HG02938 (cell line): ENCODE results near the gene CLRN3.

ENCODE experiments used
- ATAC-seq: cut with Tn5 transposase; IDR thresholded peaks from one replicate; pipeline ENCODE4 v1.9.1; 2021; ENCODE audit warnings: mild to moderate bottlenecking, moderate library complexity; ENCODE audit not compliant: unreplicated experiment

Gene CLRN3

DNA sequence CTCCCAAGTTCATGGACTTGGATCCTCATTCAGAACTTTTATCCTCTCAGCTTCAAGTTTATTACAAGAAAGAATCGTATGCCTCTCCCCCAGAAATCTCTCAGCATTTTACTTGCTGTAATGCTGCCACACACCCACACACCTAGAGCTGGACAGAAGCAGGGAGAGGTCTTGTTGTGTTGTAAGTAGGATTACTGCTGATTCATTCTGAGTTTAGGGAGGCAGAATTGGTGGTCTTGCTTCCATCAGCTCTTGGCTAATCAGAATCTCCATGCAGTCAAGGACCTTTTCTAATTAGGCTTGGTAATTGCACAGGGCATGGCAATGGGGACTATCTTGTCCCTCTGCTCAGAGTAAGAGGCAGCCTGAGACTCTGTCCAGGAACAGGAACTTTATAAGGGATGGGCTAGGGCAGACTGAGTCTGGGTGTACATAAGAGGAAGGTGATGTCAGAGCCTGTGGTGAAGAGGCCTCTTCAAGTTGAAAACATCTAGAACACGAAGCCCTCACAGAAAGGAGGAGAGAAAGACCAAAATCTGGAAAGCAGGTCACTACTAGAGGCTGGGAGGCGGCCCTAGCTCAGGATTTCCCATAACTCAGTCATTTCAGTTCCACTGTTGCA is 7.1 kb upstream of the CLRN3 start:
- no peak for ATAC-seq

DNA sequence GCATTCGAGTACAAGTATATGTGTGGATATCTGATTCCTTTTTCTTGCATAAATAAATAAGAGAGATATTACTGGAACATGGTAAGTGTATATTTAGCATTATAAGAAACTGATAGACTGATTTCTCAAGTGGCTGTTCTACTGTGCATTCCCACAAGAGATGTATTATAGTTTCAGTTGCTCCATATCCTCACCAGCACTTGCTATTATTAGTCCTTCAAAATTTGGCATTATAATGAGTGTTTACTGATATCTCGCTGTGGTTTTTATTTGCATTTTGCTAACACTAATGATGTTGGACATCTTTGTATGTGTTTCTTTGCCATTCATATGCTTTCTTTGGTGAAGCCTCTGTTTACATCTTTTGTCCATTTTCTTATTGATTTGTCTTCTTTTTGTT is 4.4 kb upstream of the CLRN3 start:
- no peak for ATAC-seq

DNA sequence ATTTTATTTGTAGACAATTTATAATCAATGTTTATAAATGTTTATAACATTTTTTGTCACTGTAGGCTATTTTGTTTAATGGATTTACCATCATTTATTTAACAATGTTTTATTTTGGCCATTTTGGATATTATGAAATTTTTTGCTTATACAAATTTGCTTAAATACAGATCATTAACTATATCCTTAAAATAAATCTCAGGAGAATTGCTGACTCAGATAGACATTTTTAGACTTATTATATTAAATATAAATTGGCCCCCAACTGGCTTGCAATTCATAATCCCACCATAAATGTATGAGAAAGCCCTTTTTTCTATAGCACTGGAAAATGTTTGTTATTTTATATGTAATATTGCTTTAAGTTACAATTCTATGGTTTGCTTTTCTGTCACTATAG is 3.8 kb upstream of the CLRN3 start:
- no peak for ATAC-seq

DNA sequence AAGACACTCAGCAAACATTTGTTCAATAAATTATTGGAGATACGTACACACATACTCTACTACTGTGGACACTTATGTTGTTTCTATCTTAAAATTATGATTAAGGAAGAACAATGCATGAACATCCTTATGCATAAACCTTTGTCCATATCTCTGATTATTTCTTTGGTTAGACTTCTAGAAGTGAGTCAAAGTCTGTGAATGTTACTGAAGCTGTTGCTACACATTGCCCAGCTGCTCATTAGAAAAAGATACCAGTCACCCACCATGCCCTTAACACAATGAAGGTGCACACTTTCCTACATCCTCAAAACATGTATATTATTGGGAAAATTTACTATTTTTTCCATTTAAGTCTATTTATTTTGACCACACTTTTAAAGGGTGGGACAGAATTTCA is 1.4 kb upstream of the CLRN3 start:
- no peak for ATAC-seq

DNA sequence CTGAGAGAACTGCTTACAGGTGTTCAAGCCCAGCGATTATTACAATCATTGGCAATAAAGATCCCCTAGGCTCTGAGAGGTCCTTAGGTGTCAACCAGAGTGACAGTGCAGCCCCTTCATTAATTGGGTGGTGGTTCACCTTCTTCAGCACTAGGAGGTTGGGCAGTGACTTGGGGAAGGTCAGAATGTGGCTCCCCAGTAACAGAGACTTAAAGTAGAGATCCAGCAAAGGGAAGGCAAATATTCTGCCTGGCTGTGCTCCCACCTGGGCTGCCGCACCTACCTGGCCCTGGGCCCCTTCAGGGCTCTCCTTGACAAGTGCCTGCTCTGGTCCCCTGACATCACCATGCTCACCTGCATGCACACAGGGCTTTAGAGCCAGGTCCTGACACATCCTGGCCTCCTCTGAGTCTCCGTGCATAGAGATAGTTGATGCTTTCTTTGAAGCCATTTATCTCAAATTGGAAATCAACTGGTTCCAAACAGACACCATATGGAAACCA is 1.9 kb downstream of the CLRN3 start:
- no peak for ATAC-seq

DNA sequence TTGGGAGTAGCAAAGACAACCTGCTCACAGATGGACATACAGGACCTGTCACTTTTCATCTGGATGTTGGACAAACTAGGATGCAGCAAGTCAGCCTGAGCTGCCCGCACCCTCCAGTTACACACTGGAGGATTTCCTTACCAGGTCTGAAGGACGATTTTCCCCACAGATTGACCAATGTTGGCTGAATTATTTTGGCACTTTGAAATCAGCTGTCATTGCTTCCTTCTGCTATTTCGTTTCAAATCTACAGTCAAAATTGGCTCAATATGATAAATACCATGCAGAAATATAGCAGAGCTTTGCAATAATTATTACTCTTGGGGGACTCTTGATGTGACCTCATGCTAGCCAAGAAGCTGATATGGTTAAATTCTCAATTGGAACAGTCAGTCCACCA is 2.5 kb downstream of the CLRN3 start:
- ATAC-seq = no peak

DNA sequence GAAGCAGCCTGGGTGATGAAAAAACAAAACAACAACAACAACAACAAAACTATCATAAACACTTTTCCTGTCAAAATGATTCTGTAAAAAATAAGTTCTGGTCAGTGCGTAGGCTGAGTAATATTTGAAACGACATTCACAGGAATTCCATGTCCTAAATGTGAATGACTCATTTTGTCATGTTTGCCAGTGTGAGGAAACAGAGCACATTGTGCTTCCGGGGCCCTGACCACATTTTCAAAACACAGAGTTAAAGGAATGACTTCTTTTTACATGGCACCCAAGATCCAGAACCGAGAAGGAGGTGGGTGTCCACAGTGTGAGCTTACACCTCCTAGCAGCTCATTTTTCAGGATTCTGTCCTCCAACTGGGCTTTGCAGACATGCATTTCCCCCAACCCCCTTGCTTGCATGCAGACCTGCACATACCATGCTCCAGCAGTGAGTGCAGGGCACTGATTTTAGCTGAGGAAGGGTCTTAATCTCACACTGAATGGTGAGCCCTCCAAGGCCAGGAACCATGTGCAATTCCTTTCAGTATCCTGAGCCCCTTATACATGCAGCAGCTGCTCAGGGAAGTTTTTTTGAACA is 3.0 kb downstream of the CLRN3 start:
- ATAC-seq = no peak

DNA sequence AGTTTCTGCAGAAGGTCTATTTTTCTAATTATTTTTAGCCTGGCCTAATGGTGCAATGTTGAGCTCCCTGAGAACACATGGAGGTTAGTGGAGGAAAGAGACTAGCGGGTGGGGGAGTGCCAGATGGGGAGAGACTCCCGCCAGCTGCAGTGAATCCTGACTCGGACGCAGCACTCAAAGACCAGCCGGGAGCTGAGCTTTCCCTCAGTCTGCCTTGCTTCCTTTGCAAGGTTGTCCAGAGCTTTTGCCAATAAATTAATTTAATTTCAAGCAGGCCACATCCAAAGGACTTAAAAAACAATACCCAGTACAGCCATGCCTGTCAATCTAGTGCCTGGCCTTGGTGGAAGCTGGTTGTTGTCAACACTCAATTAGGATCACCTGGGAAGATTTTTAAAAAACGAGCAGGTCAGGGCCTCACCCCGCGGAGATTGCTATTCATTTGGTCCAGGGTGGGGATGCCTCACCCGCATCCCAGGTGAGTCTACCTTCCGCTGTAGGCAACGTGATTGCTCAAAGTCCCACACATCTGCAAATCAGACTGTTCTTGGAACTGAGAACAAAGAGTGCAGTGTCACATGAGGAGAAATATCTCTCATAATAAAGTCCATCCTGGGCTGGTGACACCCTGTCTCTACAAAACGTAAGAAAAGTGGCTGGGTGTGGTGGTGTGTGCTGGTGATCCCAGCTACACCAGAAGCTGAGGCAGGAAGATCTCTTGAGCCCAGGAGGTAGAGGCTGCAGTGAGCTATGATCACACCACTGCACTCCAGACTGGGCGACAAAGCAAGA is 4.0 kb downstream of the CLRN3 start:
- ATAC-seq = no peak

DNA sequence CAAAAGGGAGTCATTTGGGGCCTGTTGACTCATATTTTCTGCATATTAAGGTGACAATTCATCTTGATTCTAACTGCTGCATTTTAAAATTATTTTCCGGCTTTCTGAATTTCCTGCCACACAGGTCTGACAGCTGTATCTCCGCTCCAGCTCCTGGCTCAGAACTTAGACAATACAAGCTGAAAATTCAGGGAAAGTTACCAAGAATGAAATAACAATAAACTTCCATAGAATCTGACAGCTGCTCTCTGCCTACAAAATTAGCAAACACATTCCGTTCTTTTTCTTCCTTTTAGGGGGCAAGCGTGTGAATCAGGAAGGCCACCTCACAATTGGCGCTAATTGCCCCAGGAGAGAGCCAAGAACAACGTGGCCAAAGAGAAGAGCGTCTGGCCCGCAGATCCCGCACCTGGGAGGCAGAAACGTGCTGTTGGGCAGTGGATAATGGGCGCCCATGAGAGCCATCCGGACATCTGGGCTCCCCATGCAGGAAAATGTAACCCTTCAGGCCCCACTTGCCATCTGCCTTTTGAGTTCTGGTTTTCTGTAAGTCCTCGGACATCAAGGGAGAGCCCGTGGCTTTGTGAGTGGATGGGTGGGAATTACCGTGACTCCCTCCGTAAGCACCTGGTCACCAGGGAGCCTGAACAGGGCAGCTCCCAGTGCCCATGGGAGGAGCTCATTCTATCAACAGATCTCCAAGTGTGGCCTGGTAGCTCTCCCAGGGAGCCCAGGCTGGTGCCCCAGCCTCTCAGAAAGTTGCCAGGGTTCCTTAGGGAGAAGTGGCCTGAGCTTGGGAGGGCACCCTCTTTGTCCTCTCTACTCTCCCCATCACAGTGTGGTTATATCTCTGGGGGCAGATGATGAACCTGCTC is 5.0 kb downstream of the CLRN3 start:
- ATAC-seq = no peak

DNA sequence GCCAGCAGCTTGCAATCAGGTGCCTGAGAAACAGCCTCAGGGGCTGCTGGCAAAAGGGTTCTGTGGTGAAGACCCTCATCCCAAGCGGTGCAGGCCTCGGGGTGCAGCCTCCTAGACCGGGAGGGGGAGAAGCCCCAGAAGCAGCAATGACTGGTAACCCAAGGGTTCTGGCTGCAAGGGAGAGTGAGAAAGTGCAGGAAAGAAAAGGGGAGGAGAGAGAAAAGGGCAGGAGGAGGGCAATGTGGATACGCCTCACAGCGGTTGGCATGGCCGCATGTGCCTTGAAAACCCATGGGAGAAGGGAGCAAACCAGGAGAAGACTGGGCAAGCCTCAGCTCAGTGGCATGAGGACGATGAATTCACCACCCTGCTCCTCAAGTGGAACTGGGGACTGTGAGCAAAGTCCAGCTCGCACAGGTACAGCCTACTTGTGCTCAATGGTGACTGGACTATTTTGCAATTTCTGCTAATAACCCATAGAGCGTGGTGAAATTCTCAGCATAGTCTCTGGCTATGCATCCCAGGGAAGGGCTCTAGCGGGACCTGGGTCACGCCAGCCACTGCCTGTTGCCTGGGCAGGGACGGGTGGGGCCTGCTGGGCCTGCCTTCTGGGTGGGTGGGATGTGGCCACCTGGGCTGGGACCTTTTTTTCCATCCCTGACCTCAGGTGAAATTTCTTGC is 6.2 kb downstream of the CLRN3 start:
- ATAC-seq = no peak

DNA sequence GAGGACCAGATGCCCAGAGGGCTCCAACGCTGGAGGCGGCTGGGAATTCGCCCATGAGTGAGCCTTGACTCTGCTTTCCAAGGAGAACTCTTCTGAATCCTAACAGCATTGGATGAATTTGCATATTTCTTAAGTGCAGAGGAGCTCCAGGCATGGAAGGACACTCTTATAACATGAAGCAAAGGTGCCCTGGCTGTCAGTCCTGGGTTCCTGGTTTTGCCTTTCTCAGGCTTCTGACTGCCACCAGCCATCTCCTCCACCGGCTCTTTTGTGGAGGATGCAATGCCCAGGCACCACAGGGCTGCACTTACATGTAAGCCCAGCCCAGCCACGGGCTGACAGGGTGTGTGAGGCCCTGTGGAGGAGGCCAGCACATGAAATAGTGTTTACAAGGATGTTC is 8.2 kb downstream of the CLRN3 start:
- no peak for ATAC-seq

DNA sequence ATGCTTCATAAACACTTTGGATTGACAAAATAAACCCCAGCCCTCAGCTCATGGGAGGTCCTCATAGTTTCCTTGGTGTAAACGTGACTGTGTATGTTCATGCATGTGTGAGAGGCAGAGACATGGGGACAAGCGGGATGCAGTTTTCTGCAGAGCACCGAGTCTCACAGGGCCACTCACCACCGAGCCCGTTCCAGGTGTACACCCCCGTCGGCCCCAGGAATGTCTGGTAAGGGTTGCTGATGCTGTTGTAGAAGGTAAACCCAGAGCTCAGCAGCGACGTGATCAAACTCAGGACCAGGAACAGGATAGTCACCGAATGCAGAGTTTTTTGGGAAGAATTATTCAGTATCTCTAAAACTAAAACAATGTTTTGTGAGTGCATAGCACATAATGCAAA is 9.2 kb downstream of the CLRN3 start:
- no peak for ATAC-seq

DNA sequence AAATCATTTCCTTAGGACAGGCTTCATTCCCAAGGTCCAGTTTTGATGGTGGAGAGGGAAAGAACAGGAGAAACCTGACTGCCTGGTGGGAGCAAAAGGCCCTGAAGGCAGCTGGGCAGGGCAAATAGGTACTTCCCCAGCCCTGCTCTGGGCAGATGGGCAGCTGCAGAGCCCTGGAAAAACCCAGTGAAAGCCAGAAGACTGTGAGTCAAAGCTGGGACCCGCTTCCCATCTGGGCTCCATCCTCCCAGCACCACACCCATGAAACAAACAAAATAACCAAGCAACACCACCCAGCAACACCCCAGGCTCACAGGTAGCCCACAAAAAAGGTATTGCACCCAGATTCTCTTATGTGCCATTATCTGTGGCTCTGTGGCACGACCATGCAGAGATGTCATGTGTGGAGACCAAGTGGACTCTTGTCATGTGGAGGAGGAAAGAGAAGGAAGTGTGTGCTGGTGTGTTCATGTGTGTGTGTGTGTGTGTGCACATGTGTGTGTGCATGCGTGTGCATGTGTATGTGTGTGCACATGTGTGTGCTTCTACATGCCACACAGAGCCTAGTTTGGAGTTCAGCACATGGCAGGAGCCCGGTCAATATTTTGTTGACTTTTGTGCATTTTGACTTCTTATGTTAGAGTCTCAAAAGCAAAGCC is 9.8 kb downstream of the CLRN3 start:
- ATAC-seq = no peak

DNA sequence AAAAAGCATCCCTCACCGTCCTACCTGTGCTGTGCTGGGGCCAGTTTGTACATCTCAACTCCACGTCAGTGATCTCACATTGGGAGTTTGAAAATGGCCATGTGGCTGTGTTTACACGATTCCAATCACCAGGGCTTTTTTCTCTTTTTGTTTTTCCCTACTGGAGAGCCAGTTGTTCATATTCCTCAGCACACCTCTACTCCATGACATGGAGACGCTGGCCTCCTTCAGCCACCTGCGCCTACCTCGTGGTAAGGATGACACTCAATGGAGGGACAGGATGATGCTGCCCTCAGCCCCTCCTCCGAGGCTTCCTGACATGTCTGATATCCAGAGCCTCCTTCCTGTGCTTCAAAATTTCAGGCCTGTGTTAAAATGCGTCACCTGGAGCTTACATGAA is 10.3 kb downstream of the CLRN3 start:
- no peak for ATAC-seq

DNA sequence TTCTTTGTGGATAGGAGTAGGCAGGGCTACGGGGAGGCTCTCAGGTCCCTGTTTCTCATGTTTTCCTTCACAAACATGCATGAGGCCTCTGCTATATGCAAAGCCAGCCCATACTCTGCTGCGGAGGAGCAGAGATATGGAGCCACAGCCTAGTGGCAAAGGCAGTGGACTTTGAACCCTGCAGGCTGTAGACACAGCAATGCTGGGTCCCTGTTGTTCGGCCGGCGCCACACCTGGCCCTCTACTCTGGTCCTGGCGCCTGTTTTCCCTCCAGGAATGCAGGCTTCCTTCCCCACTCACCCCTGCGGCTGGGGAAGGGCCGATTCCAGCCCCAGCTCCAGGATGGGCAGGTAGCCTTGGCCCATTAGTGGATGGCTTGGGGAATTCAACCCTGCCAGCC is 11.5 kb downstream of the CLRN3 start:
- no peak for ATAC-seq

DNA sequence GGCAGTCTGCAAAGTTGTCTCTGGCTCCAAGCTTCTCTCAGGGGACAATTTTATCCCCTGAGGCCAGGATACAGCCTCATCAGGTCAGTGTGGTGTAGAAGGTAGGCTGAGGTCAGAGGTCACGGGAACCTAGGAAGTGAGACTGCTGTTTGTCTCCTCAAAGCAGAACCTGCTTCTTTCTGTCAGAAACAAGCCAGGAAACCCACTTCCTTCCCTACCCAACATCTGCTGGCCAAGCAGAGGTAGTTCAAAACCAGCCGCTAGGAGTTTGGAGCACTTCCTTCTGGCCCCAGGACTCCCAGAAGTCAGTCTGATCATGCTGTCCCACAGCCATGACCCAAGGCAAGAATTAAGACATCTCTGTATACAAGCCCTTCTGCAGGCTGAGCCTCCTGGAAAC is 12.2 kb downstream of the CLRN3 start:
- no peak for ATAC-seq

DNA sequence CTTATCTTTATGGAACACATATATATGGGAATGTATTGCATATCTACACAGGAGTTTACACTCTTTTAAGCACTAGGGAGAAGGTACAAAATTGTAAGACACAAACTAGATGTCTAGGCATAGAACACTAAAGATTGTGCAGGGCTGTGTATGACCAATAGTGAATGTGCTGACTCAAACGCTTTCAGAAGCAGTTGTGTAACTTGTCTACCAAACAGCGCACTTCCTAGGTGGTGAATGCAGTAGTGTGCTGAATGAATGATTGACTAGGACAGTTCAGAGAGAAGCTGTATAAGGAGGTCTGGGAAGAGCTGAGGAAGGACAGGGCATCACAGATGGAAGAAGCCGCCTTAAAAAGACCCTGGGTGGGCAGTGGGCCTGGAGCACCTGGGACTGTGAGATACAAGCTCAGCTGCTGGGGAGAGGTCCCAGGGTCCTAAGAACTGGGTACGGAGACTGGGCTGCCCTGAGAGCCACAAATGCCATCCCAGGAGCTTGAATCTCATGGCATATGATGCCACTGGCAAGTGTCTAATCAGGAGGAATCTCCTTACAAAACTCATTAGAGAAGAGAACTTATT is 14.2 kb downstream of the CLRN3 start:
- ATAC-seq = no peak

DNA sequence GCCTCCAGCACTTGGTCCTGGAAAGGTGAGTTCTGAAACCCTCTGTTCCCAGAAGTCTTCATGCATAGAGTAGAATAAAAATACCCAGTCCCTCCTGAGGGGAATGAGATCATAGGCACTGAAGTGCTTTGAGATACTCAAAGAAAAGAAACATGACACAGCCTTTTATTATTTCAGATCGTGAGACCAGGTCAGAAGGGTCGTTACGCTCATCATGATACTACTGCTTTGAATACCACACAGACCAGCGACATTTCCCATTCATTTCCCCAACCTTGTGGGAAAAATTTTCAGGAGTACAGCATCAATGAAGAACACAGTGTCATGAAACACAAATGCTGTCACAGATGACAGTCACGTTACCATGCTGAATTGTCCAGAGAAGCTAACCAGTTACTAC is 15.0 kb downstream of the CLRN3 start:
- no peak for ATAC-seq

DNA sequence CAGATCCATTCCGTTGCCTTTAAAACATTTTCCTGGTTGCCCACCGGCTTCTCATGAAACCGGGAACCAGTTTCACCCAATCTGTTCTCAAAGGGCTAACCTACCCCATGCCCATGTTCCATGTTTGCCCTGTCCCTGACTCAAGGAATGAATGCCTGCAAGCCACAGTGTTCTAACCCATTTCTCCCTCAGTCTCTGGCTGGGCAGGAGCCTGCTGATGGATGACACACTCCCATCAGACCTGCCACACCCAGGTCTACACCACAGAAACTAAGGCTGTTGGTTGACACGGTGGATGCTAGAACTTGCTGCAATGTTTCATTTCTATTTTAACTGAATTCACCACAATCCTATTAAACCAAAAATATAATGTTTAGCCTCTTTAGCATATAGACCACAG is 15.6 kb downstream of the CLRN3 start:
- no peak for ATAC-seq

DNA sequence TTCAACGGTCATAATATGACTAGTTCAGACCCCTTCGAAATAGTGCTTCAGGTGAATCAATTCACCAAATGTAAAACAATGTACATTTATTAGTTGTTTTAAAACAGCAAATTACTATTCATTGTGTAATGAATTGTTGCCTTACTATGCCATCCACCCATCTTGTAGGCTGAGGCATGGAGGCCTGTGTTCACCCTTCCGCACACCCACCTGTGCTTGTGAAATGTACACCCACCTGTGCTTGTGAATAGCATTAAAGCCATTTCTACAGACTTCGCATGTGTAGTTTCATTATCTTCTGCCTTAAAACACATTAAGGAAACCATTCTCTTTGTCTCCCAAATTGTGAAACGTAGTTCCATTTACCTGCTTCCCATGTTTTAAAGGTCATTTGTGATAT is 16.8 kb downstream of the CLRN3 start:
- ATAC-seq = no peak
